Panc1 (cell line): Measurements from ENCODE around the gene FAM83C. TPM values are rescaled to one million over a fixed set of nuclear protein-coding genes. Genes with fewer than 3 reads are reported as not detected.

Experiments
- ATAC-seq: fragments of 200-7000 bp; cut with Tn5 transposase; 2 replicates; pipeline ENCODE4 v1.9.1; 2020; ENCODE audit warnings: mild to moderate bottlenecking, moderate library complexity
- BruUV-seq: library from RNA; stranded (reverse); fragments of 400-500 nt; replicated peaks from 2 replicates; lab custom pipeline; 2021; lab: Mats Ljungman, UMichigan
- CTCF ChIA-PET: fragments of 300-600 bp; sonication (Branson Sonifier 250); formaldehyde crosslinking; loops from one replicate; lab custom pipeline; 2022; ENCODE audit warnings: antibody characterized with exemption; lab: Charles Lee
- POLR2A ChIA-PET: fragments of 300-600 bp; sonication (Branson Sonifier 250); formaldehyde crosslinking; loops from one replicate; lab custom pipeline; 2022; ENCODE audit warnings: antibody characterized with exemption; lab: Charles Lee
- DNase-seq: peaks from one replicate; pipeline ENCODE4 v3.0.0-alpha.2; 2010; ENCODE audit warnings: low read depth, low spot score
- H3K27ac ChIP-seq: 2 replicates; pipeline ENCODE4 v1.5.1; 2011; ENCODE audit warnings: mild to moderate bottlenecking, low read length, inconsistent platforms
- H3K27me3 ChIP-seq: fragments of 200-500 bp; sonication (Bioruptor generic); 2 replicates; pipeline ENCODE4 v1.6.0; 2014; ENCODE audit warnings: low read length, inconsistent platforms; ENCODE audit not compliant: control insufficient read depth, insufficient read depth
- H3K36me3 ChIP-seq: fragments of 200-500 bp; sonication (Bioruptor generic); 2 replicates; pipeline ENCODE4 v1.5.1; 2014; ENCODE audit warnings: inconsistent platforms, mild to moderate bottlenecking, low read length, moderate library complexity; ENCODE audit not compliant: control insufficient read depth, insufficient read depth
- H3K4me1 ChIP-seq: 2 replicates; pipeline ENCODE4 v1.5.1; 2011; ENCODE audit warnings: inconsistent platforms, mild to moderate bottlenecking, low read length, moderate library complexity; ENCODE audit not compliant: control insufficient read depth, insufficient read depth
- H3K4me3 ChIP-seq, 2 experiments: 2 replicates each; pipeline ENCODE4 v1.5.1; 2011 to 2012; ENCODE audit warnings: low read depth in 2 of 2, low read length in 2 of 2, mild to moderate bottlenecking in 2 of 2, inconsistent platforms in 1 of 2, moderate library complexity in 1 of 2
- H3K9me3 ChIP-seq: fragments of 200-500 bp; sonication (Bioruptor generic); 2 replicates; pipeline ENCODE4 v1.5.1; 2014; ENCODE audit warnings: low read depth, mild to moderate bottlenecking, inconsistent platforms, low read length, moderate library complexity; ENCODE audit not compliant: control insufficient read depth, insufficient read depth
- CTCF ChIP-seq: fragments of 450-650 bp; IDR thresholded peaks from 2 replicates; pipeline ENCODE4 v1.5.1; 2017; ENCODE audit warnings: mild to moderate bottlenecking
- POLR2AphosphoS5 ChIP-seq: IDR thresholded peaks from 2 replicates; pipeline ENCODE4 v1.6.1; 2012; ENCODE audit warnings: mild to moderate bottlenecking, low read depth, low read length, moderate library complexity
- SIN3A ChIP-seq: IDR thresholded peaks from 2 replicates; pipeline ENCODE4 v1.6.1; 2012; ENCODE audit warnings: low read depth, mild to moderate bottlenecking, low read length, moderate library complexity, borderline replicate concordance; ENCODE audit not compliant: insufficient read depth
- TCF7L2 ChIP-seq: IDR thresholded peaks from 2 replicates; pipeline ENCODE4 v1.6.1; 2011; ENCODE audit warnings: mild to moderate bottlenecking, low read depth, low read length, inconsistent platforms
- in situ Hi-C: cut with HindIII; loops from 2 replicates; pipeline ENCODE4 v1.10.0; 2016; ENCODE audit warnings: low sequenced_read_pairs, low pct_unique_long_range_greater_than_20kb
- intact Hi-C: fragments of 100-400 bp; cut with micrococcal nuclease; formaldehyde crosslinking; loops from one replicate; pipeline ENCODE4 v1.10.0; 2022; ENCODE audit not compliant: unreplicated experiment
- total RNA-seq: library from RNA; stranded (reverse); gene quantifications from one replicate; pipeline ENCODE4 v1.2.1, GENCODE V29; 2021; ENCODE audit not compliant: unreplicated experiment
- TF ChIP-seq, protein P1 (sequence below), 2 experiments: IDR thresholded peaks; 2 replicates each; pipeline ENCODE4 v1.6.1; 2011 to 2012; ENCODE audit warnings: low read depth in 2 of 2, control low read depth in 1 of 2, low read length in 1 of 2, mild to moderate bottlenecking in 1 of 2, moderate library complexity in 1 of 2; ENCODE audit not compliant: insufficient read depth in 1 of 2

FAM83C gene
- total RNA-seq, 1 experiment from 2014 or later: not detected

DNA sequence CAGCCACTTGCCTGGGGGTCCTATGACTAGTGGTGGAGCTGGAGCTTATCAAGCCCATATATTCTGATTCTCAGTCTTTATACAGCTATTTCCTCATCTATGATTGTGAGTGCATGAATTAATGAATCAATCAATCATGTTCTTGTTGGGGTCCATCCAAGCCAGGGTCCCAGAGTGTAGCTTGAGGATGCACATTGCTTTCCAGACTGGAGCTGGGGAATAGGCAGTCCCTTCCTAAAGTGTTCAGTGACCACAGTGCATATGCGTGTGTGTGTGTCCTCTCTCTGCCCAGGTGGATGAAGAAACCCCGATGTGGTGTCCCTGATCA, 40.6 kb downstream of the FAM83C start:
- BruUV-seq: no TSS peak
- no peak overlapping the region for H3K4me3 ChIP-seq
- H3K4me1 ChIP-seq: no peaks in the 10 kb centered on the region
- no peaks in the 10 kb centered on the region for H3K9me3 ChIP-seq
- H3K27ac ChIP-seq: no peak overlapping the region
- TF ChIP-seq POLR2AphosphoS5: no peak
- TF ChIP-seq TCF7L2: no peak
- TF ChIP-seq CTCF: no peak
- no peak for TF ChIP-seq SIN3A
- TF ChIP-seq, protein P1, sequence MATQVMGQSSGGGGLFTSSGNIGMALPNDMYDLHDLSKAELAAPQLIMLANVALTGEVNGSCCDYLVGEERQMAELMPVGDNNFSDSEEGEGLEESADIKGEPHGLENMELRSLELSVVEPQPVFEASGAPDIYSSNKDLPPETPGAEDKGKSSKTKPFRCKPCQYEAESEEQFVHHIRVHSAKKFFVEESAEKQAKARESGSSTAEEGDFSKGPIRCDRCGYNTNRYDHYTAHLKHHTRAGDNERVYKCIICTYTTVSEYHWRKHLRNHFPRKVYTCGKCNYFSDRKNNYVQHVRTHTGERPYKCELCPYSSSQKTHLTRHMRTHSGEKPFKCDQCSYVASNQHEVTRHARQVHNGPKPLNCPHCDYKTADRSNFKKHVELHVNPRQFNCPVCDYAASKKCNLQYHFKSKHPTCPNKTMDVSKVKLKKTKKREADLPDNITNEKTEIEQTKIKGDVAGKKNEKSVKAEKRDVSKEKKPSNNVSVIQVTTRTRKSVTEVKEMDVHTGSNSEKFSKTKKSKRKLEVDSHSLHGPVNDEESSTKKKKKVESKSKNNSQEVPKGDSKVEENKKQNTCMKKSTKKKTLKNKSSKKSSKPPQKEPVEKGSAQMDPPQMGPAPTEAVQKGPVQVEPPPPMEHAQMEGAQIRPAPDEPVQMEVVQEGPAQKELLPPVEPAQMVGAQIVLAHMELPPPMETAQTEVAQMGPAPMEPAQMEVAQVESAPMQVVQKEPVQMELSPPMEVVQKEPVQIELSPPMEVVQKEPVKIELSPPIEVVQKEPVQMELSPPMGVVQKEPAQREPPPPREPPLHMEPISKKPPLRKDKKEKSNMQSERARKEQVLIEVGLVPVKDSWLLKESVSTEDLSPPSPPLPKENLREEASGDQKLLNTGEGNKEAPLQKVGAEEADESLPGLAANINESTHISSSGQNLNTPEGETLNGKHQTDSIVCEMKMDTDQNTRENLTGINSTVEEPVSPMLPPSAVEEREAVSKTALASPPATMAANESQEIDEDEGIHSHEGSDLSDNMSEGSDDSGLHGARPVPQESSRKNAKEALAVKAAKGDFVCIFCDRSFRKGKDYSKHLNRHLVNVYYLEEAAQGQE (IDR thresholded peaks at IDR 0.05; ENCODE audit: insufficient read depth in 1 of 2, low read depth in 2 of 2, low read length in 1 of 2): no peak
- CTCF ChIA-PET: no interaction called here
- intact Hi-C loops (no loop called here), in situ Hi-C loops (no loop called here)
- POLR2A ChIA-PET: no interaction called here
- no peaks in the 10 kb centered on the region for H3K27me3 ChIP-seq
- DNase-seq: no peak
- no peak for ATAC-seq
- H3K36me3 ChIP-seq: no peaks in the 10 kb centered on the region

- intact Hi-C loops (no loop called here), in situ Hi-C loops (no loop called here)
- TF ChIP-seq TCF7L2: no peak
- TF ChIP-seq, protein P1 (IDR thresholded peaks at IDR 0.05; ENCODE audit: insufficient read depth in 1 of 2, low read depth in 2 of 2, low read length in 1 of 2): no peak
- TF ChIP-seq CTCF: no peak
- TF ChIP-seq POLR2AphosphoS5: no peak
- no peak for TF ChIP-seq SIN3A
- no peak overlapping the region for H3K27ac ChIP-seq
- H3K4me3 ChIP-seq: no peak overlapping the region
- ATAC-seq (peak; percentile 26; the same call in 1 of the 2 replicates), DNase-seq (no peak)
- no peaks in the 10 kb centered on the region for H3K36me3 ChIP-seq
- no peaks in the 10 kb centered on the region for H3K27me3 ChIP-seq
- H3K4me1 ChIP-seq: no peaks in the 10 kb centered on the region
- H3K9me3 ChIP-seq: no peaks in the 10 kb centered on the region
- no TSS peak for BruUV-seq
- POLR2A ChIA-PET: no interaction called here
- CTCF ChIA-PET: interaction anchor here (0.6 kb wide), 1 partner anchor 538 kb away, joined by 3 read pairs; no protein-coding TSS in a partner anchor
Observed at GRCh38 chr20:35248641-35249475, 43.4 kb downstream of the FAM83C start.
